HG03039 (cell line): ENCODE results near the gene FKBP5.
A peak's percentile ranks its signal among the peaks of the same experiment; 100 is the strongest.
"Not testable (repeated sequence)": the region's sequence is repeated elsewhere in the genome, so short reads cannot be mapped to it uniquely, and the experiment has no call there.

ENCODE experiments used
- ATAC-seq: cut with Tn5 transposase; IDR thresholded peaks from one replicate; pipeline ENCODE4 v1.9.1; 2021; ENCODE audit warnings: mild to moderate bottlenecking, moderate library complexity; ENCODE audit not compliant: unreplicated experiment

Gene FKBP5

DNA sequence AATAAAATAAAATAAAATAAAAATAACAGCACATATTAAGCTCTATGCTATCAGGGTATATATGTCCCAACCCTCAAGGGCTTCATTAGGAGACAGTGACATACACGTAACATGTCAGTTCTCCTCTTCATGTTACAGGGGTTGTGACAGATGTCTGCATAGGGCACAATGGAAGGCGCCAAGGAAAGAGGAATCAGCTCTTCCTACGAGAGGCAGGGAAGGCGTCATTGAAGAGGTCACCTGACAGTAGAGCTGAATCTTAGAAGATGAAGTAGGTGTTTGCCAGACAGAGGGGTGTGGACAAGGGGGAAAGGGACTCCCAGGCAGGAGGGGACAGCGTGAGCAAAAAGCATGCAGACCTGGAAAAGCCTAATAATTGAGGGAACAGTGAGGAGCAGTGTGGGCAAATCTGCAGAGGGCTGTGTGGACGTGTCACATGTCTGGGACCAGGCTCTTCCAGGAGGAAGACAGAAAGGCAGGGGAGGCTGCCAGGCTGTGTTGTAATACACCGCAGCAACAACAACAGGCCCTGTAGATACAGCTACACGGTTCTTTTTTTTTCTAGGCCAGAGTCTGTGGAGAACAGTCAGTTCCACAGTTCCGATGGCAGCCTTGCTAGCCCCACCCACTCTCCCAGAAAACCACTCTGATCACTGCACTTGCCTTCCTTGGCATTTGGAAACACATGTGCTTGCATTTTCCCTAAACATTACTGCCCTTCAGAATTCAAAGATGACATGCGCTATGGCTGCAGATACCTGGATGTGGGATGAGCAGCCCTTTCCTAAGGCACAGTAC, 2.5 kb upstream of the FKBP5 start:
- ATAC-seq = no peak

- no peak for ATAC-seq
Measured at GRCh38 chr6:35690484-35690883, 1.8 kb upstream of the FKBP5 start.

DNA sequence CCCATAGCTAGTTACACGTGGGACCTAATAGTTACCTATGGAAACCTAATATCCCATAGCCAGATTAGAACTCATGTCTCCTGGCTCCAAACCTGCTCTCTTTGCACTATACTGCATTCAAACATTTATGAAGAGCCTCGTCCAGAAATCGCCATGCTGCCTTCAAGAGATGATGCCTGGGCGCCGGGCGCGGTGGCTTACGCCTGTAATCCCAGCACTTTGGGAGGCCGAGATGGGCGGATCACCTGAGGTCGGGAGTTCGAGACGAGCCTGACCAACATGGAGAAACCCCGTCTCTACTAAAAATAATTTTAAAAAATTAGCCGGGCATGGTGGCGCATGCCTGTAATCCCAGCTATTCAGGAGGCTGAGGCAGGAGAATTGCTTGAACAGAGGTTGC, 1.3 kb upstream of the FKBP5 start:
- ATAC-seq = not testable (repeated sequence)

DNA sequence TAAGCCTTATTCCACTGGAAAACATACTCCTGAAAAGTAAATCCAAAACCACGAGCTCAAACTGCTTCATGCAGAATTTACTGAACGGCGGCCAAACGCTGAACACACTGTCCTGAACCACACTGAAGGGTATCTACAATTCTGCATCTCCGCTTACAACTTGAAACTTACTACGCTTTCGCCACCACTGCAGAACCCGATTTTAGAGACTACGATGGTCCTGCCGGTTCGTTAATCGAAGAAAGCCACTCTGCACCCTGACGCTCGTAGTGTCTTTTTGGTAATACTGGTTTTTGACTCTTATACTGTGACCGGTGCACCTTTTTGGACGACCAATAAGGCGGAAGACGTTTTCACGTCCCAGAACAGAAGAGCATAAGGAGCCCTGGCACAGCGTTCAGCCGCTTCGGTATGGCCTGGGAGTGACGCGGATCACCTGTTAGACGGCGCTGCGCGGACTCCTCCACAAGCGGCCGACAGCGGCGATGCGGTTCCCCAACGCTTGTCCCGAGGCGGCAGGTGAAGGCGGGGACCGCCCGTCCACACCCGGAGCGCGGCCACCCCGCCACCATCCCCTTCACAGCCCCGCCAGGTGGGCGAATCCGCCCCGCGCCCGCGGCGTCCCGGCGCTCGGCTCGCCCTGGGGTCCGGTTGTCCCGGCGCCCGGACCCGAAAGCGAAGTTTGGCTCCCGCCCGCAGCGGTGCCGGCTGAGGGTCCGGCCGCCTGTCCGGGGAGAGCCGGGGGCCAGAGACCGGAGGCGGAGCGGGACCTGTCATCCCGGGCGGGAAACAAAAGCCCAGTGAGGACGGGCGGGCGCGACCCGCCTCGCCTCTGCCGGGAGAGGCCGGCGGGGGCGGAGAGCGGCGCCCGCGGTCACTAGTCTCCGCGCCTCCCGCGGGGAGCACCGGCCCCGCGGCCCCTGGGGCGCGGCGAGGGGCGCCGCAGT, 784 bp downstream of the FKBP5 start:
- ATAC-seq = peak; percentile 33

DNA sequence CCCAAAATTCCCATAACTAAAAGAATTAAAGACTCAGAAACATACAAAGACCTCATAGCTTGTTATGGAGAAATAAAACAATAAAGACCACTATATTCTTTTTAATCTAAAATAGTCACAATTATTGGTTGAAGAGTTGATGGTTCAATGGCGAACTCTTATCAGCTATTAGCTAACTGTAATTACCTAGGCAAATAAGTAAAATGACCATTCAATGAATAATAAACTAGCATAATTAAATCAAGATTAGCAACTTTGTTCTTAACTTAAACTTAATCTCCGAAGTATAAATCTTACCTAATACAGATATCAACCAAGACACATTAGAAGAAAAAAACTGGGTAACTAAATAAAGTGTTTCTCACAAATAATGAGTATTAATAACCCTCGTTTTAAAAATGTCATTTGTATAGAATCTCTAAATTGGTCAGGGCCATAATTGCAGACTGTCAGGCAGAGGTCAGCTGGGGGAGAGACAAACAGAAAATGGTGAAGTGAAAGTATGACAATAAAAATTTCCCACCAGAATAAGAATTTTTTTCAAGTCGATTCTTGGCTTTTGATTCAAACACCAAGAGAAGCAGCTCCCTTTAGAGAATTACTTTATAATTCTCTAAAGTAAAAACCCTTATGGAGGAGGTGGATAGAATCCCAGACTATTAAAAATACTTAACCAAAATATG, 1.7 kb downstream of the FKBP5 start:
- no peak for ATAC-seq

- ATAC-seq = no peak
Measured at GRCh38 chr6:35686436-35686835, 2.3 kb downstream of the FKBP5 start.

GRCh38 chr6:35683267-35683666, 5.4 kb downstream of the FKBP5 start:
- ATAC-seq = no peak

GRCh38 chr6:35681298-35681697, 7.4 kb downstream of the FKBP5 start:
- ATAC-seq = no peak

DNA sequence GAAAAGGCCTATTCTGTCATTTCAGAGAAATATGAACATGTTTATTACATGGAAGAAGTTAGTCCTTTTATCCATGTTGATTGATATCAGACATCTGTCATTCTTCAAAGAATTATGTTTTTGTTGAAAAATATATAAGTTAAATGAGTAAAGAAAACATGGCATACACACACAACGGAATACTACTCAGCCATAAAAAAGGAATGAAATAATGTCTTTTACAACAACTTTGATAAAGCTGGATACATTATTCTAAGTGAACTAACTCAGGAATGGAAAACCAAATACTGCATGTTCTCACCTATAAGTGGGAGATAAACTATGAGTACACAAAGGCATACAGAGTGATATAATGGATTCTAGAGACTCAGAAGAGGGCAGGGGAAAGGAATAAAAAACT, 9.3 kb downstream of the FKBP5 start:
- no peak for ATAC-seq

GRCh38 chr6:35678814-35679213, 9.9 kb downstream of the FKBP5 start:
- no peak for ATAC-seq

- ATAC-seq = no peak
Measured at GRCh38 chr6:35678021-35678654, 10.6 kb downstream of the FKBP5 start.

DNA sequence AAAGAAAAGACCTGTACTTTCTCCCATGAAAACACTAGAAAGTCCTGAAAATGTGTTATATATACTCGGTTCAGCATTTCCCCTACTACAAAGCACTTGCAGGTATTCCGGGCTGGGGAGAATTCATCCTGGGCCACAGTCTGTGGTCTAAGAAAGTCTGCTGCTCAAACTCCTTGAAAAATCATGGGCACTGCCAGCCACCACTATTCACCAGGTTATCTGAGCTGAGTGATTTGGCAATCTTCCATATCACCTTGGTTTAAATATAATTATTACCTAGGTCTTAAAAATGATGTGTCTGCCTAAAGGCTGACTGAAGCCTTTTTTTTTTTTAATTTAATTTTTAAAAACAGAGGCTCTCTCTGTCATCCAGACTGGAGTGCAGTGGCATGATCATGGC, 11.3 kb downstream of the FKBP5 start:
- no peak for ATAC-seq

DNA sequence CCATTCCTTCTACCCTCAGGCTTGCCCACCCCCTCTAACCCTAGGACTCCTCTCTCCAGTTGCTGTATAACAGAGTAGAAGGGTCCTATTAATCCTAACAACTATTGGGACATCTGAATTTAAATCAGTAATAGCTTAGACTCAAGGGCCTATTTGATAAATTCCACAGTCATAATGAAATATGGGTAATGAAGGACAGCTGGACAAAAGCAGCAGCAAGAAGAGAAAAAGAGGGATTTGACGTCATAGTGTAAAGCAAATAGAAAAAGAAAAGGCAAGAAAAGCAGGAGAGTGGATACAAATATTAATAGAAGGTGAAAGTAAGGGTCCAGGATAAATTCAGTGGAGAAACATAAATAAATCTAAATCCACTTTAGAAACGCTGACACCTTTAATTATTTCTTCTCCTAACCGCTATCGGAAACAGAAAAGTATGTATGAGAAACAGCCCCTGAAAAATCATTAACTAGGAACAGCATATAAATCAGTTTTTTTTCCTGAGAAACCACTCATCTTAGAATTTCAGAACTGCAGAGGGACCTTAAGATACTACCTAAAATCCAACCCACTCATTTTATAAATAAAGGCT, 12.8 kb downstream of the FKBP5 start:
- ATAC-seq = no peak

DNA sequence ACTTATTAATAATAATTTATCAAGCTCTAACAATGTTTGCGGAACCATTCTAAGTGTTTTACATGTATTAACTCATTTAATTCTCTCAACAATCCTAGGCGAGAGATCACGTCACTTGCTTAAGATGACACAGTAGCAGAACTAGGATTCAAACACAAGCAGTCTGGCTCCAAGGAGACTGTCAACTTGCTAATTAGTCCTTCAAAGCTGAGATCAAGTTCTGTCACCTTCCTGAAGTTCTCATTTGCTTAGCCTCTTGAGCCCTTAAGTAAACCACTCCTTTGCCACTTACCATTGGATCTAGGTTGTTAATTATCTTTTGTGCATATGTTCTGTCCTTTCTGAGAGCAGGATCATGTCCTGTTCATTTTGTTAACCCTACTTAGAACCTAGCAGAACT, 14.1 kb downstream of the FKBP5 start:
- ATAC-seq = no peak

DNA sequence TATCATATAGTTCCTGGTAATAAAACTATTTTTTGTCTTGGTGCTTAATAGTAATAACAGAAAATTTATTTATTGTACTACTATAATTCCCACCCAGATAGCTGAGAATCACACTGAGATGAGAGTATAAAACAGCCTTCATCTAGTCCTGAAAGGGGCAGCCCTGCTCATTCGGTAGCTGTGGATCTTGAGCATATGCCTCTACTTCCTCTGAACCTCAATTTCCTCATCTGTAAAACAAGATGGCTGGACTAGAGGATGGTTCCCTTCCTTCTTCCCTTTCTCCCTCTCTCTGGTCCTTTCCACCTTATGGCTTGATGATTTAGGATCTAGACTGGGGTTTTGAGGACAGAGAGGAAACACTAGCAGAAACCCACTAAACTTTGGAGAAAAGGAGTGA, 15.0 kb downstream of the FKBP5 start:
- ATAC-seq = no peak

- ATAC-seq = not testable (repeated sequence)
Measured at GRCh38 chr6:35673284-35673666, 15.4 kb downstream of the FKBP5 start.

- not testable (repeated sequence) for ATAC-seq
Measured at GRCh38 chr6:35670453-35670852, 18.3 kb downstream of the FKBP5 start.

GRCh38 chr6:35669451-35670045, 19.2 kb downstream of the FKBP5 start:
- no peak for ATAC-seq

DNA sequence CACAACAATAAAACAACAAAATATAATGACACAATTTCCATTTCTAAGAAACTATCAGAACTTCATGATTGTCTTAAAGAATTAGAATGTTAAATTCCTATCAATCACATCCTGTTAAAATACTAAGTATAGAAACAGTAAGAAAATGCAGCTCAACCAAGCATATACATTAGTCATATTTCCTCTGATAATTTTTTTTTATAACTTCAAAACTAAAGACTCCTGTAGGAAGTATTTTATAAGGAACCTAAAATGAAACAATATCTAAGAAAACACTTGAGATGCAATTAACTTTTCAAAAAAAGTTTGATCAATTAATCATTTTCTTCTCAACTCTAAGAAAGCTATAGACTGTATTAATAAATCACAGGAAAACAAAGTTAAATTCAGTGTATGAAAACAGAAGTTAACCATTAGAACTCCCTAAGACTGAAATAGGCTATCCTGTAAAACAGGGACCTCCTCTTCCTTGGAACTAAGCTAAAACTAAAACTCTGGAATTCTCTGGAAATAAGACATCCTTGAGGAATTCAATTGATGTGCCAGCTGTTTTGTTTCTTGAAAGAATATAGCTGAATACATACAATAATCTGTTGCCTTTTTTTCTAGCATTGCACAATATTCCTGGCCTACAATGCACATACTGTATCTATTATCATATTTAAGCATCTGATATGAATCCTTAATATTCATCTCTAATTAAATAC, 19.8 kb downstream of the FKBP5 start:
- no peak for ATAC-seq

- ATAC-seq = no peak
Measured at GRCh38 chr6:35668096-35668495, 20.6 kb downstream of the FKBP5 start.
